ENCODE measurements around the gene ABI2.

- no peak for TF ChIP-seq EP300 (IDR thresholded peaks at IDR 0.05)
- TF ChIP-seq CTCF (IDR thresholded peaks at IDR 0.05), result no peak
- no peak for TF ChIP-seq POLR2A (IDR thresholded peaks at IDR 0.05)
- no peak for TF ChIP-seq POLR2AphosphoS5 (IDR thresholded peaks at IDR 0.05)
Measured at GRCh38 chr2:203301667-203302066, 26.5 kb upstream of the ABI2 start.
